Esophagus squamous epithelium (tissue), 4 donors: Measurements from ENCODE around the gene PRR5L.

Experiments used
- CTCF ChIP-seq, 6 experiments: fragments of 450-650 bp in 4 of 6; fragments of 200-600 bp in 2 of 6; sonication (generic) in 2 of 6; IDR thresholded peaks; one replicate each; pipeline ENCODE4 v1.5.1; 2016 to 2019; ENCODE audit warnings: antibody characterized with exemption in 6 of 6, mild to moderate bottlenecking in 4 of 6, moderate library complexity in 4 of 6
- POLR2A ChIP-seq, 4 donors: fragments of 450-650 bp; IDR thresholded peaks; one replicate each; pipeline ENCODE4 v1.6.1; 2017; ENCODE audit warnings: antibody characterized with exemption in 4 of 4, mild to moderate bottlenecking in 4 of 4, moderate library complexity in 3 of 4

GRCh38 chr11:36377759-36378564 lies 81.9 kb downstream of the PRR5L start:
- TF ChIP-seq CTCF (IDR thresholded peaks at IDR 0.05) = no peak
- TF ChIP-seq POLR2A (IDR thresholded peaks at IDR 0.05) = no peak
